Central memory CD4-positive, alpha-beta T cell (primary cell): ENCODE data around the gene HSD3B2.

Experiments used
- DNase-seq: peaks from one replicate; pipeline ENCODE4 v3.0.0; 2022

Gene HSD3B2

DNA sequence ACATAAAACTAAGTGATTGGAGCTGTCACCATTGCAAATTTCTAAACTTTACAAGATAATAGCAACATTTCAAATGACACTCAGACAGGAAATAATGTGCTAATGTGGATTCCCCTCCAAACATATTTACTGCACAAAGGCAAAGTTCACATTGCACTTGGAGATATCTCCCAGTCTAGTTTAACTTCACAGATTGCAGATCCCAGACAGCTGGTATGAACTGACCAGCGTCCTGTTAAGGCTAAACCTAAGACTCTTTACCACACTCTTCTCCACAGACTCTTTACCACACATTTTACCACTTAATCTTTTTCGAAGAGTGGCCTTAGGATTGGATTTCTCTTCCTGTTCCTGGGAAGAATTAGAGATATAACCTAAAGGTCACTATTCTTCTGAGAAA is 51.5 kb downstream of the HSD3B2 start:
- DNase-seq = no peak

DNA sequence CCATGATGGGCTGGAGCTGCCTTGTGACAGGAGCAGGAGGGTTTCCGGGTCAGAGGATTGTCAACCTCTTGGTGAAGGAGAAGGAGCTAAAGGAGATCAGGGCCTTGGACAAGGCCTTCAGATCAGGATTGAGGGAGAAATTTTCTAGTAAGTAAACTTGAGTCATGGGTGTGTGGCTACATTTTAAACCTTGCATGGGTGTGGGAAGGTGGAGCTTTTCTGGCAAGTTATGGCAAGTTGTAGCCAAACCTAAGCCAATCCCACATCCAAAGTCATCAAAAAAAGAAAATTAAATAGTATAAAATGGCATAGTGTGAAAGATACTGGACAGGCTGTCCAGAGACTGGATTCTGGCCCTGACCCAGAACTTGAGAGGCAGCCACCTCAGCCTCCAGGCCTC is 52.3 kb downstream of the HSD3B2 start:
- no peak for DNase-seq

GRCh38 chr1:119467857-119468668 is 53.1 kb downstream of the HSD3B2 start:
- no peak for DNase-seq

GRCh38 chr1:119469741-119470140 is 54.8 kb downstream of the HSD3B2 start:
- DNase-seq = no peak

GRCh38 chr1:119470377-119470776 is 55.4 kb downstream of the HSD3B2 start:
- DNase-seq = no peak

DNA sequence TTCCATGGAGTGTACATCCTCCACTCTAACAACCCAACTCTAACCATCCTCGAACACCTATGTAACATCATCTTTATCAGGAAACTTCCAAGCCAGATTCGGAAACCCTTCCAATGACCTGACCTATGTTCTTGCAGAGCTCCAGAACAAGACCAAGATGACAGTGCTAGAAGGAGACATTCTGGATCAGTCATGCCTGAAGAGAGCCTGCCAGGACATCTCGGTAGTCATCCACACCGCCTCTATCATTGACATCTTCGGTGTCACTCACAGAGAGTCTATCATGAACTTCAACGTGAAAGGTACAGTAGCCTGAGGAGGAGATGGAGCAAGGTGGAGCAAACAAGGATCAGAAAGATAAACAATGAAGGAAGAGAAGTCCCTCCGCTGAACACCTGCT is 56.0 kb downstream of the HSD3B2 start:
- no peak for DNase-seq

GRCh38 chr1:119471566-119471965 is 56.6 kb downstream of the HSD3B2 start:
- DNase-seq = no peak

DNA sequence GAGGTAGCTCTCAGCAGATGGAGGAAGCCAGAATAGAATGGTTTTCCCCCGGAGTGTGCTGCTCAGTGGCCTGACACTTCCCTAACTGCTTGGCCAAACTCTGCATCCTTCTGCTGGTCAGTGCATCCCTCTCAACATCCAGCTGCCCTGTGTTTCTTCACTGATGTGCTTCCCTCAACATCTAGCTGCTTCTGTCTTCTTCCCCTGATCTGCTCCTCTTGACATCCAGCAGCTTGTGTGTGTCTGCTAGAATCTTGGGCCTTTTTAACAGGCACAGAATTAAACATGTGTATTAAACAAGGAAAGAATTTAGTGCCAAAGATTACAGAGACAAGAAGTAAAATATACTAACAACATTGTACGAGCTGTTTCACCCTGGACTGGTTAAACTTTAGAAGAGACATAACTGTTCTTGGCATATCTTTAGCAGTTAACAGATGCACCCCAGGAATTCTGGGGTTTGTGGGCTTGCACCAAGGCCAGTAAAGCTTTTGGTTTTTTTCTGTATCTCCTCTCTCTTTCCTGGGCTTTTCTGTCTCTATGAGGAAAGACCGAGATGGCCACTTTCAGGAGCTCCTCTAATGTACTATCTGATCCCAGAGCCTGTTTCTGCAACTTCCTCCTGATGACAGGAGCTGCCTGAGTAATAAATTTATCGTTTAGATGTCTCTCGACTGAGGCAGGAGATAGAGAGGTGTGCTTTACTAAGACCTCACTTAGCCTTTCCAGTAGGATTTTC is 57.3 kb downstream of the HSD3B2 start:
- no peak for DNase-seq
